Astrocyte (in vitro differentiated cells and primary cell): ENCODE results near the gene CALD1. TPM values are rescaled to one million over a fixed set of nuclear protein-coding genes. Genes with fewer than 3 reads are reported as not detected.

ENCODE experiments used
- DNase-seq: peaks from one replicate; pipeline ENCODE4 v3.0.0-alpha.2; 2010; ENCODE audit warnings: low read depth
- FAIRE-seq: peaks from 2 replicates; lab custom pipeline; 2011; peaks lifted over from hg19 to GRCh38; lab: Jason Lieb, UNC
- H2AFZ ChIP-seq: 2 replicates; pipeline ENCODE4 v1.6.0; 2012; ENCODE audit warnings: low read depth, low read length, inconsistent platforms
- H3K27ac ChIP-seq: 2 replicates; pipeline ENCODE4 v1.5.1; 2011; ENCODE audit warnings: low read depth, low read length, inconsistent platforms
- H3K27me3 ChIP-seq: 2 replicates; pipeline ENCODE4 v1.6.0; 2011; ENCODE audit warnings: low read length, inconsistent platforms; ENCODE audit not compliant: insufficient read depth
- H3K36me3 ChIP-seq: 2 replicates; pipeline ENCODE4 v1.5.1; 2011; ENCODE audit warnings: low read length, inconsistent platforms; ENCODE audit not compliant: insufficient read depth
- H3K4me1 ChIP-seq: 2 replicates; pipeline ENCODE4 v1.5.1; 2011; ENCODE audit warnings: low read length, inconsistent platforms; ENCODE audit not compliant: insufficient read depth
- H3K4me2 ChIP-seq: 2 replicates; pipeline ENCODE4 v1.6.0; 2012; ENCODE audit warnings: low read length, inconsistent platforms
- H3K4me3 ChIP-seq: 2 replicates; pipeline ENCODE4 v1.5.1; 2011; ENCODE audit warnings: low read depth, mild to moderate bottlenecking, low read length, inconsistent platforms; ENCODE audit not compliant: insufficient read depth
- H3K79me2 ChIP-seq: 2 replicates; pipeline ENCODE4 v1.6.0; 2012; ENCODE audit warnings: mild to moderate bottlenecking, low read length, inconsistent platforms; ENCODE audit not compliant: insufficient read depth
- H3K9ac ChIP-seq: 2 replicates; pipeline ENCODE4 v1.6.0; 2012; ENCODE audit warnings: mild to moderate bottlenecking, low read length, inconsistent platforms
- H3K9me3 ChIP-seq: 2 replicates; pipeline ENCODE4 v1.5.1; 2012; ENCODE audit warnings: low read depth, mild to moderate bottlenecking, low read length, inconsistent platforms; ENCODE audit not compliant: insufficient read depth
- H4K20me1 ChIP-seq: 2 replicates; pipeline ENCODE4 v1.6.0; 2012; ENCODE audit warnings: low read length, inconsistent platforms; ENCODE audit not compliant: insufficient read depth
- H3K27ac Mint-ChIP-seq: one replicate; pipeline ENCODE4 v1.8.0; 2021; ENCODE audit warnings: mild to moderate bottlenecking, mixed read lengths; ENCODE audit not compliant: unreplicated experiment
- H3K27me3 Mint-ChIP-seq: one replicate; pipeline ENCODE4 v1.8.0; 2021; ENCODE audit warnings: low read depth, mixed read lengths; ENCODE audit not compliant: unreplicated experiment
- H3K36me3 Mint-ChIP-seq: one replicate; pipeline ENCODE4 v1.8.0; 2021; ENCODE audit warnings: low read depth, mixed read lengths; ENCODE audit not compliant: unreplicated experiment
- H3K4me1 Mint-ChIP-seq: one replicate; pipeline ENCODE4 v1.8.0; 2021; ENCODE audit warnings: low read depth, mixed read lengths; ENCODE audit not compliant: unreplicated experiment
- H3K4me3 Mint-ChIP-seq: one replicate; pipeline ENCODE4 v1.8.0; 2021; ENCODE audit warnings: mild to moderate bottlenecking, moderate library complexity, mixed read lengths; ENCODE audit not compliant: unreplicated experiment
- H3K9me3 Mint-ChIP-seq: one replicate; pipeline ENCODE4 v1.8.0; 2021; ENCODE audit warnings: mild to moderate bottlenecking, mixed read lengths; ENCODE audit not compliant: unreplicated experiment
- EZH2 ChIP-seq: IDR thresholded peaks from 2 replicates; pipeline ENCODE4 v1.6.1; 2012; ENCODE audit warnings: mild to moderate bottlenecking, low read length, inconsistent platforms; ENCODE audit not compliant: insufficient read depth
- total RNA-seq: library from RNA; stranded (reverse); gene quantifications from 2 replicates; pipeline ENCODE4 v1.2.1, GENCODE V29; 2021
- TF ChIP-seq, protein P1 (sequence below): IDR thresholded peaks from 2 replicates; pipeline ENCODE4 v1.5.1; 2011; ENCODE audit warnings: low read depth, mild to moderate bottlenecking, inconsistent platforms, low read length, moderate library complexity; ENCODE audit not compliant: insufficient read depth

Gene CALD1
- total RNA-seq, 1 donor from 2014 or later, result 1,872 TPM

DNA sequence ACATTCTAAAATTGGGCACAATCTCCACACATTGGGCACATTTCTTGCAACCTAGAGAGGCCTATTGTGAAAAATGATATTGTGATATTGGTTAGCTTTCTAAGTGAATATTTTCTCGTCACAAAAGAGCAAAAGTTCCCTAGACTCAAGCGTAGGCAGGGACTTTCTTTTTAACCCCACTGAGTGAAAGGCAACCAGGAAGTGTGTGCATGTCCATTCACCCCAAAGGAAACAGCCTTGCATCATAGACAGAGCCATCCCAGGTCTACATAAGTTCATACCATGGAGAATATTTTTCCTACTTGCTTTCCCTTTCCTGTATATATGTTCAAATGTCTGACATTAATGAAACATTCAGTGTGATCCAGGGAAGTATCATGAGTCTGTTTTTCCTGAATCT lies 122.6 kb downstream of the CALD1 start:
- Mint-ChIP-seq H3K9me3 (no peaks in the 10 kb centered on the region), H3K27ac (peak overlapping the region; percentile 88), H3K27me3 (no peaks in the 10 kb centered on the region), H3K4me1 (peaks cover 69% of the 10 kb centered on the region), H3K36me3 (peaks cover 21% of the 10 kb centered on the region), H3K4me3 (peak overlapping the region; percentile 51)
- H3K9ac ChIP-seq, result no peak overlapping the region
- H2AFZ ChIP-seq, result no peak overlapping the region
- H3K4me3 ChIP-seq, result no peak overlapping the region
- FAIRE-seq, result no peak
- H3K9me3 ChIP-seq, result no peaks in the 10 kb centered on the region
- H3K27me3 ChIP-seq, result no peaks in the 10 kb centered on the region
- H4K20me1 ChIP-seq, result peaks cover 75% of the 10 kb centered on the region
- H3K27ac ChIP-seq, result no peak overlapping the region
- DNase-seq, result no peak
- TF ChIP-seq, protein P1, sequence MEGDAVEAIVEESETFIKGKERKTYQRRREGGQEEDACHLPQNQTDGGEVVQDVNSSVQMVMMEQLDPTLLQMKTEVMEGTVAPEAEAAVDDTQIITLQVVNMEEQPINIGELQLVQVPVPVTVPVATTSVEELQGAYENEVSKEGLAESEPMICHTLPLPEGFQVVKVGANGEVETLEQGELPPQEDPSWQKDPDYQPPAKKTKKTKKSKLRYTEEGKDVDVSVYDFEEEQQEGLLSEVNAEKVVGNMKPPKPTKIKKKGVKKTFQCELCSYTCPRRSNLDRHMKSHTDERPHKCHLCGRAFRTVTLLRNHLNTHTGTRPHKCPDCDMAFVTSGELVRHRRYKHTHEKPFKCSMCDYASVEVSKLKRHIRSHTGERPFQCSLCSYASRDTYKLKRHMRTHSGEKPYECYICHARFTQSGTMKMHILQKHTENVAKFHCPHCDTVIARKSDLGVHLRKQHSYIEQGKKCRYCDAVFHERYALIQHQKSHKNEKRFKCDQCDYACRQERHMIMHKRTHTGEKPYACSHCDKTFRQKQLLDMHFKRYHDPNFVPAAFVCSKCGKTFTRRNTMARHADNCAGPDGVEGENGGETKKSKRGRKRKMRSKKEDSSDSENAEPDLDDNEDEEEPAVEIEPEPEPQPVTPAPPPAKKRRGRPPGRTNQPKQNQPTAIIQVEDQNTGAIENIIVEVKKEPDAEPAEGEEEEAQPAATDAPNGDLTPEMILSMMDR, result no peak
- TF ChIP-seq EZH2, result no peak
- peaks cover 17% of the 10 kb centered on the region for H3K4me1 ChIP-seq
- H3K36me3 ChIP-seq, result peaks cover 17% of the 10 kb centered on the region
- no peak overlapping the region for H3K4me2 ChIP-seq
- peaks cover 97% of the 10 kb centered on the region for H3K79me2 ChIP-seq

DNA sequence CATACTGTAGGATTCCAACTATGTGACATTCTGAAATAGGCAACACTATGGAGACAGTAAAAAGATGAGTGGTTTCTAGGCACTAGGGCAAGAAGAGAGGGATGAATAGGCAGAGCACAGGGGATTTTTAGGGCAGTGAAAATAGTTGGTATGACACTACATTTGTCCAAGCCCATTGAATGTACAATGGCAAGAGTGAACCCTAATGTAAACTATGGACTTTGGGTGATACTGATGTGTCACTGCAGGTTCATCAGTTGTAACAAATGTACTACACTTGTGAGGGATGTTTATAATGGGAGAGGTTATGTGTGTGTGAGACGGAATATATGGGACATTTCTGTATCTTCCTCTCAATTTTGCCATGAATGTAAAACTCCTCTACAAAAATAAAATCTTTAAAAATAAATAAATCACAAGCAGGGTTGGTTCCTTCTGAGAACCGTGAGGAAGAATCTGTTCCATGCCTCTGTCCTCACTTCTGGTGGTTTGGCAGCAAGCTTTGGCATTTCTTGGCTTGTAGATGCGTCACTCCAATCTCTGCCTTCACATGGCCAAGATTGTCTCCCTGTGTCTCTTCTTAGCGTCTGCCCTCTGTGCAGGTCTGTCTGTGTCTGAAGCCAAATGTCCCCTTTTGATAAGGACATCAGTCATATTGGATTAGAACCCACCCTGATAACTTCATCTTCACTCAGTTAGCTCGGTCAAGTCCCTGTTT lies 123.8 kb downstream of the CALD1 start:
- Histone ChIP-seq H4K20me1 (peaks cover 74% of the 10 kb centered on the region), H3K36me3 (peaks cover 20% of the 10 kb centered on the region), H3K4me3 (no peak overlapping the region), H3K27me3 (no peaks in the 10 kb centered on the region), H3K79me2 (peaks cover 98% of the 10 kb centered on the region), H2AFZ (no peak overlapping the region), H3K9me3 (no peaks in the 10 kb centered on the region), H3K4me1 (peaks cover 25% of the 10 kb centered on the region), H3K9ac (no peak overlapping the region), H3K4me2 (no peak overlapping the region), H3K27ac (no peak overlapping the region)
- DNase-seq (peak; percentile 77), FAIRE-seq (no peak)
- Mint-ChIP-seq H3K4me3 (peak overlapping the region; percentile 5), H3K4me1 (peaks cover 76% of the 10 kb centered on the region), H3K27ac (peak overlapping the region; percentile 68), H3K36me3 (peaks cover 25% of the 10 kb centered on the region), H3K27me3 (no peaks in the 10 kb centered on the region), H3K9me3 (no peaks in the 10 kb centered on the region)
- TF ChIP-seq EZH2, result no peak
- TF ChIP-seq, protein P1, result no peak

DNA sequence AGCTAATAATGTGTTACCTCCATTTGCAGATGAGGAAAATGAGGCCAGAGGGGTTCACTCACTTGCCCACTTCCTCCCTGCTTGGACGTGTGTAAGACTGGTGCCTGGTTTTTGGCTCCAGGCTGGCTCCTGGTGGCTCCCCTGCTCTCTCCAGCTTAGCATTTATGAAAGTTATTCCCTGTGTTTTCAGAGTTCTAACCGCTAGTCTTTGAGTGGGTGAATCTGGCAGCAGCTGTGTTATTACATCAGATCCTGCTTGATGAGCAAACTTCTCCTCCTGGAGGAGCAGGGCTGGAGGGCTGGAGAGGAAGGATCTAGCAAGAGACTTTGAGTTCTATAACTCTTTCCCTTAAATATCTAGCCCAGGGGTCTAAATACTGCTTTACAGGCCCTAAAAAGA lies 125.9 kb downstream of the CALD1 start:
- TF ChIP-seq, protein P1, result peak; percentile 6
- TF ChIP-seq EZH2, result no peak
- peaks cover 25% of the 10 kb centered on the region for H3K36me3 Mint-ChIP-seq
- Histone ChIP-seq H3K27ac (peak overlapping the region; percentile 7), H2AFZ (no peak overlapping the region), H3K4me2 (peak overlapping the region; percentile 40), H3K4me3 (no peak overlapping the region), H4K20me1 (peaks cover 73% of the 10 kb centered on the region), H3K27me3 (no peaks in the 10 kb centered on the region), H3K4me1 (peaks cover 18% of the 10 kb centered on the region), H3K9me3 (no peaks in the 10 kb centered on the region), H3K79me2 (peaks cover 98% of the 10 kb centered on the region), H3K36me3 (peaks cover 18% of the 10 kb centered on the region), H3K9ac (peak overlapping the region; percentile 17)
- H3K4me1 Mint-ChIP-seq, result peaks cover 76% of the 10 kb centered on the region
- peak; percentile 94 for DNase-seq
- no peaks in the 10 kb centered on the region for H3K27me3 Mint-ChIP-seq
- H3K4me3 Mint-ChIP-seq, result no peak overlapping the region
- H3K27ac Mint-ChIP-seq, result peak overlapping the region; percentile 96
- H3K9me3 Mint-ChIP-seq, result no peaks in the 10 kb centered on the region
- FAIRE-seq, result no peak
